Neuronal stem cell (in vitro differentiated cells): ENCODE data around the gene FEZ2.

ENCODE experiments used
- DNase-seq: peaks from one replicate; pipeline ENCODE4 v3.0.0-alpha.2; 2013; ENCODE audit warnings: low spot score
- H2AFZ ChIP-seq: one replicate; pipeline ENCODE4 v1.6.1; 2013; ENCODE audit warnings: mild to moderate bottlenecking, low read length, inconsistent platforms
- H2AK5ac ChIP-seq: 2 replicates; pipeline ENCODE4 v1.6.1; 2013; ENCODE audit warnings: low read depth, mild to moderate bottlenecking, inconsistent platforms, low read length, moderate library complexity, mixed read lengths
- H2BK120ac ChIP-seq: 2 replicates; pipeline ENCODE4 v1.6.1; 2013; ENCODE audit warnings: low read depth, mild to moderate bottlenecking, inconsistent platforms, low read length, moderate library complexity, mixed read lengths
- H2BK12ac ChIP-seq: one replicate; pipeline ENCODE4 v1.6.1; 2013; ENCODE audit warnings: low read length, inconsistent platforms
- H2BK15ac ChIP-seq: 2 replicates; pipeline ENCODE4 v1.6.1; 2013; ENCODE audit warnings: mild to moderate bottlenecking, low read length, inconsistent platforms, mixed read lengths
- H2BK5ac ChIP-seq: one replicate; pipeline ENCODE4 v1.6.1; 2013; ENCODE audit warnings: inconsistent platforms, mild to moderate bottlenecking, low read length, moderate library complexity
- H3K14ac ChIP-seq: one replicate; pipeline ENCODE4 v1.6.1; 2013; ENCODE audit warnings: low read length, inconsistent platforms
- H3K18ac ChIP-seq: 2 replicates; pipeline ENCODE4 v1.6.1; 2013; ENCODE audit warnings: low read length, inconsistent platforms
- H3K23ac ChIP-seq: 2 replicates; pipeline ENCODE4 v1.6.1; 2013; ENCODE audit warnings: low read depth, mild to moderate bottlenecking, mixed read lengths, low read length, inconsistent platforms; ENCODE audit not compliant: poor library complexity
- H3K27ac ChIP-seq: replicated peaks from 3 replicates; pipeline ENCODE4 v1.5.1; 2013; ENCODE audit warnings: low read length, inconsistent platforms
- H3K27me3 ChIP-seq, 3 experiments: 2 replicates each; pipeline ENCODE4 v1.6.1; 2013; ENCODE audit warnings: low read length in 3 of 3, mild to moderate bottlenecking in 2 of 3, inconsistent platforms in 1 of 3, low read depth in 1 of 3, mixed read lengths in 1 of 3, moderate library complexity in 1 of 3; ENCODE audit not compliant: control insufficient read depth in 3 of 3, insufficient read depth in 3 of 3
- H3K36me3 ChIP-seq, 2 donors: replicated peaks in 1 of 2; 2 replicates each; pipeline ENCODE4 v1.6.1; 2013; ENCODE audit warnings: low read length in 2 of 2; ENCODE audit not compliant: control insufficient read depth in 2 of 2, insufficient read depth in 2 of 2
- H3K4ac ChIP-seq: 2 replicates; pipeline ENCODE4 v1.6.1; 2013; ENCODE audit warnings: inconsistent platforms, mild to moderate bottlenecking, low read length, moderate library complexity
- H3K4me1 ChIP-seq, 2 donors: 1 replicate in 1 of 2; 2 replicates in 1 of 2; pipeline ENCODE4 v1.6.1; 2013; ENCODE audit warnings: low read length in 2 of 2, low read depth in 1 of 2; ENCODE audit not compliant: control insufficient read depth in 2 of 2, insufficient read depth in 1 of 2
- H3K4me2 ChIP-seq: one replicate; pipeline ENCODE4 v1.6.1; 2013; ENCODE audit warnings: mild to moderate bottlenecking, low read length, inconsistent platforms; ENCODE audit not compliant: insufficient read depth, poor library complexity, severe bottlenecking
- H3K4me3 ChIP-seq, 2 donors: 2 replicates each; pipeline ENCODE4 v1.5.1; 2013; ENCODE audit warnings: low read length in 2 of 2, mild to moderate bottlenecking in 2 of 2, inconsistent platforms in 1 of 2, moderate library complexity in 1 of 2
- H3K79me1 ChIP-seq: one replicate; pipeline ENCODE4 v1.6.1; 2013; ENCODE audit warnings: low read depth, mild to moderate bottlenecking, inconsistent platforms, low read length, moderate library complexity
- H3K9ac ChIP-seq: one replicate; pipeline ENCODE4 v1.6.1; 2013; ENCODE audit warnings: mild to moderate bottlenecking, low read depth, low read length, inconsistent platforms; ENCODE audit not compliant: poor library complexity
- H3K9me3 ChIP-seq, 2 donors: replicated peaks in 1 of 2; 2 replicates each; pipeline versions ENCODE3 to v1.6.1; 2013; ENCODE audit warnings: low read length in 2 of 2, mild to moderate bottlenecking in 2 of 2, inconsistent platforms in 1 of 2, low read depth in 1 of 2, mixed read lengths in 1 of 2, moderate library complexity in 1 of 2; ENCODE audit not compliant: control insufficient read depth in 2 of 2, insufficient read depth in 1 of 2
- H4K8ac ChIP-seq: one replicate; pipeline ENCODE4 v1.6.1; 2013; ENCODE audit warnings: low read depth, mild to moderate bottlenecking, inconsistent platforms, low read length, moderate library complexity
- H4K91ac ChIP-seq: one replicate; pipeline ENCODE4 v1.6.1; 2013; ENCODE audit warnings: low read length, low read depth, mild to moderate bottlenecking, inconsistent platforms; ENCODE audit not compliant: poor library complexity
- whole genome bisulfite sequencing, 2 donors: extraction: QIAGEN DNeasy Blood & Tissue Kit; methylation state at CpG; one replicate each; pipeline ENCODE4 v1.1.7; 2013; ENCODE audit warnings: missing lambda C conversion rate in 2 of 2, mixed read lengths in 1 of 2; ENCODE audit not compliant: insufficient read length in 2 of 2, insufficient replicate concordance in 1 of 2; ENCODE audit errors: extremely low coverage in 2 of 2; 5-methylcytosine and 5-hydroxymethylcytosine counted together

Gene FEZ2

DNA sequence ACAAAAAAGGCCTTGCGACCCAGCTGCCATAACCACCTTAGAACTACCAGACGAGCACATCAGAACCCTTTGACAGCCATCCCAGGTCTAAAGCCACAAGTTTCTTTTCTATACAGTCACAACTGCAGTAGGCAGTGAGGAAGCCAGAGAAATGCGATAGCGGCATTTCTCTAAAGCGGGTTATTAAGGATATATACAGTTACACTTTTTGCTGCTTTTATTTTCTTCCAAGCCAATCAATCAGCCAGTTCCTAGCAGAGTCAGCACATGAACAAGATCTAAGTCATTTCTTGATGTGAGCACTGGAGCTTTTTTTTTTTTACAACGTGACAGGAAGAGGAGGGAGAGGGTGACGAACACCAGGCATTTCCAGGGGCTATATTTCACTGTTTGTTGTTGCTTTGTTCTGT, 48.8 kb downstream of the FEZ2 start:
- no peak overlapping the region for H3K27ac ChIP-seq
- H3K36me3 ChIP-seq: peaks cover 12 to 97% of the 10 kb centered on the region in 2 donors
- peaks cover 0 to 1% of the 10 kb centered on the region in 2 donors for H3K9me3 ChIP-seq
- H2AK5ac ChIP-seq: no peak overlapping the region
- DNase-seq: no peak
- H3K18ac ChIP-seq: no peak overlapping the region
- H4K8ac ChIP-seq: no peak overlapping the region
- no peak overlapping the region for H4K91ac ChIP-seq
- no peak overlapping the region for H3K9ac ChIP-seq
- no CpG with 5 or more reads among the region's 7 CpGs for WGBS, 2 donors
- H3K4ac ChIP-seq: no peak overlapping the region
- H2AFZ ChIP-seq: no peak overlapping the region
- no peak overlapping the region for H2BK15ac ChIP-seq
- no peaks in the 10 kb centered on the region for H3K27me3 ChIP-seq
- H3K79me1 ChIP-seq: no peaks in the 10 kb centered on the region
- no peak overlapping the region for H3K14ac ChIP-seq
- no peak overlapping the region for H2BK5ac ChIP-seq
- H3K4me2 ChIP-seq: no peak overlapping the region
- no peak overlapping the region for H2BK12ac ChIP-seq
- H3K4me3 ChIP-seq: no peak overlapping the region
- no peak overlapping the region for H3K23ac ChIP-seq
- no peak overlapping the region for H2BK120ac ChIP-seq
- H3K4me1 ChIP-seq: no peaks in the 10 kb centered on the region

GRCh38 chr2:36547906-36548305, 50.1 kb downstream of the FEZ2 start:
- Histone ChIP-seq H2AFZ (no peak overlapping the region), H3K27me3 (no peaks in the 10 kb centered on the region), H2BK12ac (no peak overlapping the region), H2BK15ac (no peak overlapping the region), H2AK5ac (no peak overlapping the region), H3K9ac (no peak overlapping the region), H3K23ac (no peak overlapping the region), H3K79me1 (no peaks in the 10 kb centered on the region), H2BK120ac (no peak overlapping the region), H3K9me3 (peaks cover 0 to 1% of the 10 kb centered on the region in 2 donors), H2BK5ac (no peak overlapping the region), H3K4me1 (no peaks in the 10 kb centered on the region), H3K18ac (no peak overlapping the region), H4K8ac (no peak overlapping the region), H3K36me3 (peaks cover 12 to 94% of the 10 kb centered on the region in 2 donors), H3K4ac (no peak overlapping the region), H3K14ac (no peak overlapping the region), H4K91ac (no peak overlapping the region), H3K27ac (no peak overlapping the region), H3K4me3 (no peak overlapping the region), H3K4me2 (no peak overlapping the region)
- no peak for DNase-seq
- WGBS, 2 donors: no CpG with 5 or more reads among the region's 3 CpGs

DNA sequence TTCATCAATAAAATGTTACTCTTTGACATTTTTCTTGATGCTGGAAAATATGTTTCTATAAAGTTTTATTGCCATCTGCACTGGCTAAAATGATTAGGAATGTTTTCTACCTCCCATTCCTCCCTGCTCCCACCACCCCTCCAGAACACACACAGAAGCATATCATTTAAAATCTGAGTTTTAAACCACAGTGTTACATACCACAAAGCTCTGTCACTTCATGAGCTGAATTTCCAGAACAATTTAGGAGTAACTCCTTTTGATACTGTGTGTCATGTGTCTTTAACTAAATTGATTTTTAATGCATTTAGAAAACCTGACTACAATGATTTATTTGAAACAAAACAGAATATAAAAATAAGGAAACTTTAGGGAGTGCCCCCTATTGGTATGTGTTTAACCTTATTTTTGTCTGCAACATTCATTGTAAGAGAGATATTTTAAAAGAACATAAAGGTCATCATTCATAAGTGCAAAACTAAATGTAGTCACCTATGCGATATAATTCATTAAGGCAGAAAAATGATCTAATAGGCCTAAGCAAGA, 52.0 kb downstream of the FEZ2 start:
- Histone ChIP-seq H2BK120ac (no peak overlapping the region), H4K8ac (no peak overlapping the region), H3K4me2 (no peak overlapping the region), H3K18ac (no peak overlapping the region), H3K9me3 (peaks cover 0 to 1% of the 10 kb centered on the region in 2 donors), H3K79me1 (no peaks in the 10 kb centered on the region), H2AK5ac (no peak overlapping the region), H2BK5ac (no peak overlapping the region), H3K14ac (no peak overlapping the region), H3K4me1 (no peaks in the 10 kb centered on the region), H2BK12ac (no peak overlapping the region), H3K36me3 (peaks cover 9 to 90% of the 10 kb centered on the region in 2 donors), H3K23ac (no peak overlapping the region), H3K27ac (no peak overlapping the region), H3K4me3 (no peak overlapping the region), H3K4ac (no peak overlapping the region), H2BK15ac (no peak overlapping the region), H3K27me3 (no peaks in the 10 kb centered on the region), H2AFZ (no peak overlapping the region), H3K9ac (no peak overlapping the region), H4K91ac (no peak overlapping the region)
- no peak for DNase-seq
- no CpG with 5 or more reads among the region's 1 CpG for WGBS, 2 donors

- Histone ChIP-seq H2BK12ac (no peak overlapping the region), H3K4me3 (no peak overlapping the region), H3K4me1 (no peaks in the 10 kb centered on the region), H3K27ac (no peak overlapping the region), H3K23ac (no peak overlapping the region), H3K4me2 (no peak overlapping the region), H3K79me1 (no peaks in the 10 kb centered on the region), H2BK120ac (no peak overlapping the region), H2BK5ac (no peak overlapping the region), H3K36me3 (peaks cover 9 to 79% of the 10 kb centered on the region in 2 donors), H4K91ac (no peak overlapping the region), H3K18ac (no peak overlapping the region), H3K4ac (no peak overlapping the region), H4K8ac (no peak overlapping the region), H2AFZ (no peak overlapping the region), H3K27me3 (no peaks in the 10 kb centered on the region), H3K9me3 (peaks cover 0 to 1% of the 10 kb centered on the region in 2 donors), H2BK15ac (no peak overlapping the region), H2AK5ac (no peak overlapping the region), H3K9ac (no peak overlapping the region), H3K14ac (no peak overlapping the region)
- no CpG with 5 or more reads among the region's 6 CpGs for WGBS, 2 donors
- DNase-seq: no peak
These were observed 53.2 kb downstream of the FEZ2 start for GRCh38 chr2:36544638-36545338.
